Heart left ventricle (tissue), 13 donors: ENCODE measurements around the gene XIRP1.

Source experiments
- CTCF ChIP-seq, 12 donors: fragments of 200-600 bp; sonication (generic) in 4 of 12; IDR thresholded peaks; one replicate each; pipeline versions ENCODE4 v1.5.0 to v1.8.0; 2018 to 2022; ENCODE audit warnings: antibody characterized with exemption in 12 of 12, mild to moderate bottlenecking in 5 of 12
- POLR2A ChIP-seq, 2 donors: fragments of 450-650 bp; IDR thresholded peaks; one replicate each; pipeline ENCODE4 v1.6.1; 2017; ENCODE audit warnings: antibody characterized with exemption in 2 of 2, mild to moderate bottlenecking in 2 of 2, moderate library complexity in 2 of 2
- donor health status: ischemic (EF 13 %, LVEDD 7.1; RV severe dilation, severe dysfunction).
- donor health status: DM: no; HTN: yes; CAD: no.
- donor health status: DM: no; HTN: no; CAD: no.
- donor health status: ischemic (EF 25% LVEDD 6.9; RV normal size, moderate dysfunction).
- donor health status: ischemic (EF 25% LVEDD 5.7; RV mildly dilated, moderate dysfunction).
- donor health status: ischemic (EF 35%, LVEDD 5.7; RV mildly dilated, moderate dysfunction).
- donor health status: nonischemic (EF 11% LVEDD 7.7; RV severe dilation, severe dysfunction).
- donor health status: DM: yes; HTN: yes; CAD: no.
- donor health status: PGD.
- donor health status: ischemic (EF 29% LVEDD 5.4; RV normal size, mild dysfunction).
- donor health status: nonischemic (EF 23%, LVEDD 6.1; RV moderate dilation, normal function).

GRCh38 chr3:39234651-39235050 is 42.3 kb upstream of the XIRP1 start:
- no peak for TF ChIP-seq POLR2A (IDR thresholded peaks at IDR 0.05)
- TF ChIP-seq CTCF (IDR thresholded peaks at IDR 0.05): no peak
